OCI-LY7 (cell line): ENCODE results near the gene ZNF280D.

Source experiments
- CTCF ChIP-seq: fragments of 200-600 bp; sonication (generic); conservative IDR thresholded peaks from 2 replicates; pipeline ENCODE4 v1.5.1; 2014; ENCODE audit warnings: mild to moderate bottlenecking, antibody characterized with exemption, low read length, moderate library complexity, mixed read lengths
- EZH2phosphoT487 ChIP-seq: fragments of 200-600 bp; sonication (generic); IDR thresholded peaks from 2 replicates; pipeline ENCODE4 v1.6.1; 2018; ENCODE audit warnings: low read depth, borderline replicate concordance, mild to moderate bottlenecking, mixed run types, antibody characterized with exemption, low read length, moderate library complexity, mixed read lengths

- TF ChIP-seq CTCF = no peak
- TF ChIP-seq EZH2phosphoT487 = no peak
Observed at GRCh38 chr15:56654624-56655023, 78.7 kb downstream of the ZNF280D start.
